B cell (primary cell): Measurements from ENCODE around the gene RND1. TPM values are rescaled to one million over a fixed set of nuclear protein-coding genes. Genes with fewer than 3 reads are reported as not detected.

Source experiments
- ATAC-seq: fragments of 200-7000 bp; cut with Tn5 transposase; one replicate; pipeline ENCODE4 v1.10.0; 2021; ENCODE audit warnings: low read depth, mild to moderate bottlenecking, moderate number of reproducible peaks, moderate library complexity
- CTCF ChIA-PET: fragments of 350-600 bp; sonication (Branson Sonifier 250); formaldehyde crosslinking; loops from one replicate; lab custom pipeline; 2021; ENCODE audit warnings: antibody characterized with exemption, inconsistent platforms; lab: Charles Lee
- POLR2A ChIA-PET: fragments of 350-600 bp; sonication (Branson Sonifier 250); formaldehyde crosslinking; loops from one replicate; lab custom pipeline; 2021; ENCODE audit warnings: antibody characterized with exemption; lab: Charles Lee
- DNase-seq: peaks from one replicate; pipeline ENCODE4 v3.0.0; 2013
- H2AFZ ChIP-seq: 2 replicates; pipeline ENCODE4 v1.6.1; 2012; ENCODE audit warnings: mild to moderate bottlenecking, low read depth, low read length; ENCODE audit not compliant: insufficient read depth, poor library complexity, severe bottlenecking
- H3K27ac ChIP-seq, 2 donors: 1 replicate in 1 of 2; 2 replicates in 1 of 2; pipeline ENCODE4 v1.5.1; 2012 to 2013; ENCODE audit warnings: low read length in 2 of 2, mild to moderate bottlenecking in 2 of 2, moderate library complexity in 1 of 2
- H3K27me3 ChIP-seq, 4 experiments: fragments of 200-600 bp in 1 of 4; sonication (generic) in 1 of 4; replicated peaks in 1 of 4; 1 replicate in 2 of 4; 2 replicates in 2 of 4; pipeline versions ENCODE4 v1.6.1 to v1.7.0; 2013 to 2016; ENCODE audit warnings: low read length in 3 of 4, mild to moderate bottlenecking in 2 of 4, mixed read lengths in 1 of 4, moderate library complexity in 1 of 4; ENCODE audit not compliant: insufficient read depth in 4 of 4, control insufficient read depth in 3 of 4; ENCODE audit errors: control extremely low read depth in 1 of 4
- H3K36me3 ChIP-seq, 2 experiments: replicated peaks in 1 of 2; 1 replicate in 1 of 2; 2 replicates in 1 of 2; pipeline versions ENCODE4 v1.6.1 to v1.7.1; 2013; ENCODE audit warnings: low read length in 1 of 2; ENCODE audit not compliant: insufficient read depth in 2 of 2, control insufficient read depth in 1 of 2; ENCODE audit errors: control extremely low read depth in 1 of 2, extremely low read depth in 1 of 2
- H3K4me1 ChIP-seq, 2 donors: fragments of 200-600 bp in 1 of 2; sonication (generic) in 1 of 2; 1 replicate in 1 of 2; 2 replicates in 1 of 2; pipeline versions ENCODE4 v1.5.1 to v1.6.1; 2013 to 2017; ENCODE audit warnings: low read length in 2 of 2; ENCODE audit not compliant: control insufficient read depth in 2 of 2, insufficient read depth in 2 of 2
- H3K4me2 ChIP-seq: replicated peaks from 2 replicates; pipeline ENCODE3; 2012; ENCODE audit warnings: mild to moderate bottlenecking, low read depth, low read length; ENCODE audit not compliant: poor library complexity, severe bottlenecking
- H3K4me3 ChIP-seq, 5 experiments: fragments of 200-600 bp in 1 of 5; sonication (generic) in 1 of 5; 1 replicate in 3 of 5; 2 replicates in 2 of 5; pipeline versions ENCODE4 v1.5.1 to v1.7.0; 2011 to 2016; ENCODE audit warnings: low read length in 4 of 5, mild to moderate bottlenecking in 4 of 5, low read depth in 2 of 5, control low read depth in 1 of 5, moderate library complexity in 1 of 5; ENCODE audit not compliant: insufficient read depth in 1 of 5; ENCODE audit errors: control extremely low read depth in 1 of 5, extremely low read depth in 1 of 5
- H3K79me2 ChIP-seq: fragments of 200-600 bp; sonication (generic); one replicate; pipeline ENCODE4 v1.6.0; 2016; ENCODE audit warnings: low read length; ENCODE audit not compliant: control insufficient read depth, insufficient read depth
- H3K9ac ChIP-seq: fragments of 200-600 bp; sonication (generic); 2 replicates; pipeline ENCODE4 v1.6.1; 2017; ENCODE audit warnings: mild to moderate bottlenecking, low read length, moderate library complexity
- H3K9me3 ChIP-seq, 3 donors: one replicate each; pipeline versions ENCODE4 v1.6.1 to v1.7.1; 2013; ENCODE audit warnings: low read length in 2 of 3; ENCODE audit not compliant: control insufficient read depth in 2 of 3, insufficient read depth in 1 of 3; ENCODE audit errors: control extremely low read depth in 1 of 3
- H4K20me1 ChIP-seq: 2 replicates; pipeline ENCODE4 v1.6.0; 2012; ENCODE audit warnings: mild to moderate bottlenecking, low read length; ENCODE audit not compliant: insufficient read depth, control insufficient read depth, poor library complexity, severe bottlenecking
- H3K27ac Mint-ChIP-seq: one replicate; pipeline ENCODE4 v1.8.0; 2021; ENCODE audit warnings: mixed read lengths
- H3K27me3 Mint-ChIP-seq: one replicate; pipeline ENCODE4 v1.8.0; 2021; ENCODE audit warnings: mixed read lengths
- H3K4me1 Mint-ChIP-seq: one replicate; pipeline ENCODE4 v1.8.0; 2021; ENCODE audit warnings: mixed read lengths
- H3K4me3 Mint-ChIP-seq: one replicate; pipeline ENCODE4 v1.8.0; 2021; ENCODE audit warnings: mixed read lengths
- H3K9me3 Mint-ChIP-seq: one replicate; pipeline ENCODE4 v1.8.0; 2022; ENCODE audit warnings: mixed read lengths; ENCODE audit not compliant: insufficient read depth
- EZH2 ChIP-seq: IDR thresholded peaks from 2 replicates; pipeline ENCODE4 v1.6.1; 2012; ENCODE audit warnings: borderline replicate concordance, low read depth, mild to moderate bottlenecking, moderate library complexity, low read length; ENCODE audit not compliant: insufficient read depth, poor library complexity, severe bottlenecking
- WGBS: methylation state at CpG from one replicate; pipeline ENCODE4 v1.1.5; 2013; ENCODE audit warnings: missing lambda C conversion rate; ENCODE audit not compliant: insufficient coverage; 5-methylcytosine and 5-hydroxymethylcytosine counted together
- intact Hi-C: fragments of 100-400 bp; cut with micrococcal nuclease; formaldehyde crosslinking; loops from one replicate; pipeline ENCODE4 v1.10.0; 2022
- polyA plus RNA-seq: library from polyadenylated mRNA; depleted of rRNA; stranded (reverse); fragments of >200 nt; gene quantifications from 2 replicates; pipeline ENCODE4 v1.2.3, GENCODE V29; 2012
- small RNA-seq: library from RNA; depleted of rRNA; stranded (forward); fragments of <200 nt; gene quantifications from one replicate; pipeline ENCODE3, GENCODE V24; 2012; ENCODE audit warnings: low replicate concordance, low read depth; ENCODE audit not compliant: insufficient read length
- total RNA-seq, 2 donors: library from RNA; stranded (reverse); fragments of 120-200 nt in 1 of 2; gene quantifications; 1 replicate in 1 of 2; 2 replicates in 1 of 2; pipeline versions ENCODE4 v1.2.3 to v1.2.4, GENCODE V29; 2013 to 2022
- TF ChIP-seq, protein P1 (sequence below): fragments of 200-600 bp; IDR thresholded peaks from one replicate; pipeline ENCODE4 v1.8.0; 2022; ENCODE audit warnings: antibody characterized with exemption, mild to moderate bottlenecking

Gene RND1
- total and polyA plus RNA-seq, 2 donors (not counting 1 experiment from before 2014, with no cell fraction given), result 7.3 to 19.5 TPM

DNA sequence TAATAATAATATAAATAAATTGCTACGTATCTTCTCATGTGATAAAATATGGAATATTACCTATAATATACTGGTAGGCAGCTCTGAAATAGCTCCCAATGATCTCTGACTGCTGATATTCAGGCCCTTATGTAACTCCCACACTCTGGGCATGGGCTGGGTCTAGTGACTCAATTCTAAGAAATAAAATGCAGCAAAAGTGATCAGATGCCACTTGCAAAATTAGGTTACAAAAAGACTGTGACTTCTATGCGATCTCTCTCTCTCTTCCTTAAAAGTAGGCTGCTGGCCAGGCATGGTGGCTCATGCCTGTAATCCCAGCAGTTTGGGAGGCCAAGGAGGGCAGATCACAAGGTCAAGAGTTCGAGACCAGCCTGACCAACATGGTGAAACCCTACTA, 57.7 kb downstream of the RND1 start:
- Histone ChIP-seq H3K4me3 (no peak overlapping the region), H2AFZ (no peak overlapping the region), H3K36me3 (no peaks in the 10 kb centered on the region), H3K27me3 (peaks cover 0 to 4% (median 0%) of the 10 kb centered on the region in 4 experiments), H3K79me2 (no peaks in the 10 kb centered on the region), H3K4me1 (no peaks in the 10 kb centered on the region), H4K20me1 (no peaks in the 10 kb centered on the region), H3K27ac (no peak overlapping the region), H3K9me3 (no peaks in the 10 kb centered on the region), H3K4me2 (no peak overlapping the region), H3K9ac (no peak overlapping the region)
- DNase-seq, result no peak
- no peak overlapping the region for H3K27ac Mint-ChIP-seq
- peaks cover 3% of the 10 kb centered on the region for H3K27me3 Mint-ChIP-seq
- no peaks in the 10 kb centered on the region for H3K9me3 Mint-ChIP-seq
- intact Hi-C loops, result no loop called here
- no peak overlapping the region for H3K4me3 Mint-ChIP-seq
- WGBS, result 85% methylated on average over 2 of the region's 3 CpGs
- ATAC-seq, result no peak
- ChIA-PET POLR2A (no interaction called here), CTCF (no interaction called here)
- TF ChIP-seq, protein P1, sequence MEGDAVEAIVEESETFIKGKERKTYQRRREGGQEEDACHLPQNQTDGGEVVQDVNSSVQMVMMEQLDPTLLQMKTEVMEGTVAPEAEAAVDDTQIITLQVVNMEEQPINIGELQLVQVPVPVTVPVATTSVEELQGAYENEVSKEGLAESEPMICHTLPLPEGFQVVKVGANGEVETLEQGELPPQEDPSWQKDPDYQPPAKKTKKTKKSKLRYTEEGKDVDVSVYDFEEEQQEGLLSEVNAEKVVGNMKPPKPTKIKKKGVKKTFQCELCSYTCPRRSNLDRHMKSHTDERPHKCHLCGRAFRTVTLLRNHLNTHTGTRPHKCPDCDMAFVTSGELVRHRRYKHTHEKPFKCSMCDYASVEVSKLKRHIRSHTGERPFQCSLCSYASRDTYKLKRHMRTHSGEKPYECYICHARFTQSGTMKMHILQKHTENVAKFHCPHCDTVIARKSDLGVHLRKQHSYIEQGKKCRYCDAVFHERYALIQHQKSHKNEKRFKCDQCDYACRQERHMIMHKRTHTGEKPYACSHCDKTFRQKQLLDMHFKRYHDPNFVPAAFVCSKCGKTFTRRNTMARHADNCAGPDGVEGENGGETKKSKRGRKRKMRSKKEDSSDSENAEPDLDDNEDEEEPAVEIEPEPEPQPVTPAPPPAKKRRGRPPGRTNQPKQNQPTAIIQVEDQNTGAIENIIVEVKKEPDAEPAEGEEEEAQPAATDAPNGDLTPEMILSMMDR, result no peak
- no peak for TF ChIP-seq EZH2
- H3K4me1 Mint-ChIP-seq, result no peaks in the 10 kb centered on the region

Small RNA genes within 50 kb of the gene (small RNA-seq; reads per million reads assigned to genes)
- gene AC073610.1, result not detected
- not detected for gene RF00019
- not detected for gene RNU6-600P

Other genes starting within 250 kb of the RND1 start
- gene KANSL2, start 183.6 kb downstream of the RND1 start, total RNA-seq, result 64.6 and 67.4 TPM in 2 replicates
- gene KANSL2, start 183.6 kb downstream of the RND1 start, polyA plus RNA-seq, result 47.3 and 85.0 TPM in 2 replicates
- 73.1 and 77.3 TPM in 2 replicates for gene CCNT1, start 149.2 kb downstream of the RND1 start, total RNA-seq
- 13.9 and 35.2 TPM in 2 replicates for gene CCNT1, start 149.2 kb downstream of the RND1 start, polyA plus RNA-seq
- gene ADCY6, start 76.8 kb downstream of the RND1 start, total RNA-seq, result not detected in 2 replicates
- gene ADCY6, start 76.8 kb downstream of the RND1 start, polyA plus RNA-seq, result 0.03 and 0.07 TPM in 2 replicates
- gene CACNB3, start 47.4 kb downstream of the RND1 start, total RNA-seq, result 4.0 and 5.4 TPM in 2 replicates
- 0.82 and 1.6 TPM in 2 replicates for gene CACNB3, start 47.4 kb downstream of the RND1 start, polyA plus RNA-seq
- 135 and 156 TPM in 2 replicates for gene DDX23, start 13.7 kb downstream of the RND1 start, total RNA-seq
- 76.1 and 99.9 TPM in 2 replicates for gene DDX23, start 13.7 kb downstream of the RND1 start, polyA plus RNA-seq
- 26.7 and 27.3 TPM in 2 replicates for gene FKBP11, start 59.6 kb upstream of the RND1 start, total RNA-seq
- gene FKBP11, start 59.6 kb upstream of the RND1 start, polyA plus RNA-seq, result 50.6 and 52.5 TPM in 2 replicates
- gene ARF3, start 91.6 kb upstream of the RND1 start, total RNA-seq, result 77.5 and 83.6 TPM in 2 replicates
- gene ARF3, start 91.6 kb upstream of the RND1 start, polyA plus RNA-seq, result 24.4 and 31.7 TPM in 2 replicates
- gene WNT10B, start 105.9 kb upstream of the RND1 start, total RNA-seq, result 0.22 and 0.56 TPM in 2 replicates
- gene WNT10B, start 105.9 kb upstream of the RND1 start, polyA plus RNA-seq, result 2.3 and 2.7 TPM in 2 replicates
- 0.34 TPM in 1 of 2 replicates, not detected in the other for gene WNT1, start 112.5 kb upstream of the RND1 start, total RNA-seq
- 0.26 and 0.55 TPM in 2 replicates for gene WNT1, start 112.5 kb upstream of the RND1 start, polyA plus RNA-seq
- 0.10 and 0.15 TPM in 2 replicates for gene DDN, start 133.5 kb upstream of the RND1 start, total RNA-seq
- 0.75 and 0.92 TPM in 2 replicates for gene DDN, start 133.5 kb upstream of the RND1 start, polyA plus RNA-seq
- gene PRKAG1, start 152.9 kb upstream of the RND1 start, total RNA-seq, result 58.6 and 60.0 TPM in 2 replicates
- gene PRKAG1, start 152.9 kb upstream of the RND1 start, polyA plus RNA-seq, result 25.9 and 28.5 TPM in 2 replicates
- 179 and 199 TPM in 2 replicates for gene KMT2D, start 194.9 kb upstream of the RND1 start, total RNA-seq
- gene KMT2D, start 194.9 kb upstream of the RND1 start, polyA plus RNA-seq, result 64.0 and 72.2 TPM in 2 replicates
- 3.0 TPM in 2 replicates for gene RHEBL1, start 204.1 kb upstream of the RND1 start, total RNA-seq
- 5.8 and 6.1 TPM in 2 replicates for gene RHEBL1, start 204.1 kb upstream of the RND1 start, polyA plus RNA-seq
- 0.36 and 0.81 TPM in 2 replicates for gene DHH, start 228.9 kb upstream of the RND1 start, total RNA-seq
- 0.07 TPM in 1 of 2 replicates, not detected in the other for gene DHH, start 228.9 kb upstream of the RND1 start, polyA plus RNA-seq
- gene LMBR1L, start 245.0 kb upstream of the RND1 start, total RNA-seq, result 182 and 187 TPM in 2 replicates
- 133 and 136 TPM in 2 replicates for gene LMBR1L, start 245.0 kb upstream of the RND1 start, polyA plus RNA-seq